GM12878 (cell line): ENCODE results near the gene HHIPL1. TPM values are rescaled to one million over a fixed set of nuclear protein-coding genes. Genes with fewer than 3 reads are reported as not detected.
A peak's percentile ranks its signal among the peaks of the same experiment; 100 is the strongest.

ENCODE experiments used
- ATAC-seq: fragments of 200-7000 bp; cut with Tn5 transposase; 3 replicates; pipeline ENCODE4 v1.9.1; 2020; ENCODE audit warnings: mild to moderate bottlenecking, moderate library complexity
- BruUV-seq: library from RNA; stranded (reverse); fragments of 400-500 nt; replicated peaks from 2 replicates; lab custom pipeline; 2021; lab: Mats Ljungman, UMichigan
- CTCF ChIA-PET: fragments of 300-600 bp; sonication (Branson Sonifier 250); formaldehyde crosslinking; extraction: SDS; loops from one replicate; lab custom pipeline; 2021; ENCODE audit warnings: inconsistent platforms; lab: Yijun Ruan, JAX
- POLR2A ChIA-PET: fragments of 350-600 bp; formaldehyde crosslinking; extraction: SDS; loops from one replicate; lab custom pipeline; 2021; ENCODE audit warnings: inconsistent platforms; lab: Charles Lee
- RAD21 ChIA-PET: fragments of 300-600 bp; sonication (Branson Sonifier 250); formaldehyde crosslinking; loops from one replicate; lab custom pipeline; 2023; ENCODE audit warnings: antibody characterized with exemption; ENCODE audit not compliant: unreplicated experiment; lab: Charles Lee
- SMC1A ChIA-PET: fragments of 300-600 bp; sonication (Branson Sonifier 250); formaldehyde crosslinking; loops from one replicate; lab custom pipeline; 2023; ENCODE audit not compliant: unreplicated experiment, uncharacterized antibody; lab: Charles Lee
- DNase-seq: peaks from one replicate; pipeline ENCODE4 v3.0.0-alpha.2; 2011; ENCODE audit warnings: low read depth, low spot score
- FAIRE-seq: peaks from 3 replicates; lab custom pipeline; 2011; peaks lifted over from hg19 to GRCh38; lab: Jason Lieb, UNC
- H2AFZ ChIP-seq: 2 replicates; pipeline ENCODE4 v1.6.0; 2011; ENCODE audit warnings: low read depth, low read length, control low read depth; ENCODE audit not compliant: control insufficient read depth
- H3K27ac ChIP-seq: 2 replicates; pipeline ENCODE4 v1.5.1; 2011; ENCODE audit warnings: control low read depth; ENCODE audit not compliant: control insufficient read depth, insufficient read depth
- H3K27me3 ChIP-seq, 2 experiments: replicated peaks in 1 of 2; 2 replicates each; pipeline versions ENCODE4 v1.6.0 to v1.6.1; 2011; ENCODE audit warnings: low read length in 1 of 2; ENCODE audit not compliant: control insufficient read depth in 2 of 2, insufficient read depth in 2 of 2
- H3K36me3 ChIP-seq, 2 experiments: 2 replicates each; pipeline ENCODE4 v1.5.1; 2011; ENCODE audit warnings: low read length in 1 of 2; ENCODE audit not compliant: control insufficient read depth in 2 of 2, insufficient read depth in 2 of 2
- H3K4me1 ChIP-seq: 2 replicates; pipeline ENCODE4 v1.6.1; 2011; ENCODE audit warnings: mild to moderate bottlenecking, low read length, moderate library complexity, mixed read lengths; ENCODE audit not compliant: control insufficient read depth, insufficient read depth
- H3K4me2 ChIP-seq: 2 replicates; pipeline ENCODE4 v1.6.0; 2011; ENCODE audit warnings: control low read depth; ENCODE audit not compliant: control insufficient read depth, insufficient read depth
- H3K4me3 ChIP-seq: fragments of 200-600 bp; sonication (generic); 2 replicates; pipeline ENCODE4 v1.5.1; 2016
- H3K79me2 ChIP-seq: 2 replicates; pipeline ENCODE4 v1.6.0; 2011; ENCODE audit warnings: low read length; ENCODE audit not compliant: control insufficient read depth, insufficient read depth
- H3K9ac ChIP-seq: 2 replicates; pipeline ENCODE4 v1.8.0; 2011; ENCODE audit warnings: low read length, control low read depth, mixed read lengths; ENCODE audit not compliant: control insufficient read depth, insufficient read depth
- H3K9me3 ChIP-seq: replicated peaks from 3 replicates; pipeline ENCODE4 v1.5.1; 2011; ENCODE audit warnings: mild to moderate bottlenecking, low read length; ENCODE audit not compliant: control insufficient read depth, insufficient read depth
- H4K20me1 ChIP-seq: 2 replicates; pipeline ENCODE4 v1.6.0; 2011; ENCODE audit not compliant: control insufficient read depth, insufficient read depth
- BRCA1 ChIP-seq: IDR thresholded peaks from 2 replicates; pipeline ENCODE4 v1.6.1; 2011; ENCODE audit warnings: low read depth, low read length, improper control_type of control experiment
- IRF4 ChIP-seq: IDR thresholded peaks from 2 replicates; pipeline ENCODE4 v1.6.1; 2011; ENCODE audit warnings: low read depth, low read length
- KAT2A ChIP-seq: conservative IDR thresholded peaks from 2 replicates; pipeline ENCODE4 v1.6.1; 2011; ENCODE audit warnings: low read depth, low read length; ENCODE audit not compliant: control insufficient read depth
- KLF5 ChIP-seq: fragments of 450-650 bp; IDR thresholded peaks from 2 replicates; pipeline ENCODE4 v1.6.1; 2014; ENCODE audit warnings: mild to moderate bottlenecking; ENCODE audit not compliant: partially characterized antibody
- MTA3 ChIP-seq: IDR thresholded peaks from 2 replicates; pipeline ENCODE4 v1.6.1; 2012; ENCODE audit warnings: low read length, inconsistent platforms, borderline replicate concordance
- SIN3A ChIP-seq: IDR thresholded peaks from 2 replicates; pipeline ENCODE4 v1.6.1; 2012; ENCODE audit warnings: low read depth, low read length, improper control_type of control experiment
- SMC3 ChIP-seq: IDR thresholded peaks from 2 replicates; pipeline ENCODE4 v1.6.1; 2011; ENCODE audit warnings: low read length, improper control_type of control experiment, borderline replicate concordance
- SPI1 ChIP-seq: IDR thresholded peaks from 2 replicates; pipeline ENCODE4 v1.6.1; 2011; ENCODE audit warnings: low read depth, mild to moderate bottlenecking, low read length, moderate library complexity, borderline replicate concordance; ENCODE audit not compliant: insufficient read depth
- SREBF1 ChIP-seq: IDR thresholded peaks from 2 replicates; pipeline ENCODE4 v1.6.1; 2012; ENCODE audit warnings: mild to moderate bottlenecking, low read length
- TCF3 ChIP-seq: IDR thresholded peaks from 2 replicates; pipeline ENCODE4 v1.6.1; 2012; ENCODE audit warnings: low read depth, mild to moderate bottlenecking, low read length, borderline replicate concordance; ENCODE audit not compliant: insufficient read depth
- YBX1 ChIP-seq: fragments of 450-650 bp; IDR thresholded peaks from 2 replicates; pipeline ENCODE4 v1.6.1; 2016; ENCODE audit warnings: antibody characterized with exemption
- ZNF217 ChIP-seq: fragments of 450-650 bp; IDR thresholded peaks from 2 replicates; pipeline ENCODE4 v1.6.1; 2017; ENCODE audit warnings: antibody characterized with exemption, mild to moderate bottlenecking
- ZNF622 ChIP-seq: fragments of 450-650 bp; IDR thresholded peaks from 2 replicates; pipeline ENCODE4 v1.6.1; 2017; ENCODE audit warnings: mild to moderate bottlenecking, inconsistent platforms
- ZZZ3 ChIP-seq: IDR thresholded peaks from 2 replicates; pipeline ENCODE4 v1.6.1; 2011; ENCODE audit warnings: low read depth; ENCODE audit not compliant: control insufficient read depth, insufficient read length
- WGBS: methylation state at CpG from one replicate; pipeline ENCODE4 v1.1.6; 2016; ENCODE audit warnings: low lambda C conversion rate; ENCODE audit not compliant: insufficient replicate concordance, insufficient coverage; ENCODE audit errors: missing lambda C conversion rate; 5-methylcytosine and 5-hydroxymethylcytosine counted together
- in situ Hi-C: fragments of 300-500 bp; cut with MboI; formaldehyde crosslinking; loops from 9 replicates; pipeline ENCODE4 v1.14.3; 2018; ENCODE audit warnings: mixed read lengths
- intact Hi-C: fragments of 100-400 bp; cut with micrococcal nuclease; formaldehyde crosslinking; loops from one replicate; pipeline ENCODE4 v1.14.2; 2022; ENCODE audit not compliant: unreplicated experiment
- polyA plus RNA-seq, 11 experiments: library from polyadenylated mRNA; depleted of rRNA in 4 of 11; unstranded in 6 of 11; stranded (reverse) in 5 of 11; fragments of >200 nt; fragmentation: Nextera tagmentation in 4 of 11; fragmentation: Illumina TruSeq in 1 of 11; extraction: Ambion mirVana in 4 of 11; extraction: Trizol in 1 of 11; gene quantifications; 1 replicate in 1 of 11; 2 replicates in 10 of 11; pipeline versions ENCODE4 v1.2.1 to v1.2.3, GENCODE V29; 2011 to 2016; ENCODE audit warnings: inconsistent platforms in 2 of 11, missing spikeins in 2 of 11, low read depth in 1 of 11
- total RNA-seq, 4 experiments: library from RNA; depleted of rRNA in 3 of 4; stranded (reverse); fragments of >200 nt in 3 of 4; fragmentation: Illumina TruSeq in 1 of 4; extraction: Trizol in 1 of 4; gene quantifications; 2 replicates each; pipeline versions ENCODE4 v1.2.1 to v1.2.3, GENCODE V29; 2013 to 2021
- TF ChIP-seq, protein P1 (sequence below): fragments of 450-650 bp; IDR thresholded peaks from 2 replicates; pipeline ENCODE4 v1.6.1; 2017; ENCODE audit warnings: mild to moderate bottlenecking, moderate library complexity

HHIPL1 gene
- total and polyA plus RNA-seq, 10 of the 15 experiments (the other 5 are each of a cell fraction or from before 2014, with no cell fraction given): 0.09 TPM; not detected in 9

DNA sequence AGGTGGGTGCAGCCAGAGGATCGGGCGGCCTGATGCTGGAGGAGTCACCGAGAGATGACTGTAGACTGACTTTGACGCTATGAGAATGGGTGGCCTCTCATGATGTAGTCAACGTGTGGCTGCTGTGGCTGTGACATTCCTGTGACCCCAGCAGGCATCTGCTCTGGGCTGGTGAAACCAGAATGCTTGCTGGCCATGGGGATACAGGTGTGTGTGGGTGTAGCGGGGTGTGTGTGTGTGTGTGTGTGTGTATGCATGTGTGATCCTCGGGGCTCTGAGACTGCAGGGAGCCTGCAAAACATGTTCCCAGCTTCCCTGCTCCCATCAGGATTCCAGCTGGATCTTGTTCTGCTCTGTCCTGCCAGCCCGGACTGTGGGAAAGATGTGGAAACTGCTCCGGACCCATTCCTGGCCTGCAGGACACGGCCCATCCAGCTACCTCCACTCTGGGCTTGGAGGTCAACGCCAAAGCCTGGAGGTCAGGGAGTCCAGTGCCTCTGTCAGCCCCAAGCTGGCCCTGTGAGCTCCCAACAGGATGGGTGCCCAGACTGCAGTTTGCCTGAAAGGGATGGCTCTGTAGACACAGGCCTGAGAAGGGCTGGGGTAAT, 18.8 kb upstream of the HHIPL1 start (continued):
- TF ChIP-seq MTA3 (no peak), SPI1 (no peak), SIN3A (no peak), TCF3 (0 out of 2 replicates have a peak, but pooled peaks have one; percentile 40)
- TF ChIP-seq, protein P1, sequence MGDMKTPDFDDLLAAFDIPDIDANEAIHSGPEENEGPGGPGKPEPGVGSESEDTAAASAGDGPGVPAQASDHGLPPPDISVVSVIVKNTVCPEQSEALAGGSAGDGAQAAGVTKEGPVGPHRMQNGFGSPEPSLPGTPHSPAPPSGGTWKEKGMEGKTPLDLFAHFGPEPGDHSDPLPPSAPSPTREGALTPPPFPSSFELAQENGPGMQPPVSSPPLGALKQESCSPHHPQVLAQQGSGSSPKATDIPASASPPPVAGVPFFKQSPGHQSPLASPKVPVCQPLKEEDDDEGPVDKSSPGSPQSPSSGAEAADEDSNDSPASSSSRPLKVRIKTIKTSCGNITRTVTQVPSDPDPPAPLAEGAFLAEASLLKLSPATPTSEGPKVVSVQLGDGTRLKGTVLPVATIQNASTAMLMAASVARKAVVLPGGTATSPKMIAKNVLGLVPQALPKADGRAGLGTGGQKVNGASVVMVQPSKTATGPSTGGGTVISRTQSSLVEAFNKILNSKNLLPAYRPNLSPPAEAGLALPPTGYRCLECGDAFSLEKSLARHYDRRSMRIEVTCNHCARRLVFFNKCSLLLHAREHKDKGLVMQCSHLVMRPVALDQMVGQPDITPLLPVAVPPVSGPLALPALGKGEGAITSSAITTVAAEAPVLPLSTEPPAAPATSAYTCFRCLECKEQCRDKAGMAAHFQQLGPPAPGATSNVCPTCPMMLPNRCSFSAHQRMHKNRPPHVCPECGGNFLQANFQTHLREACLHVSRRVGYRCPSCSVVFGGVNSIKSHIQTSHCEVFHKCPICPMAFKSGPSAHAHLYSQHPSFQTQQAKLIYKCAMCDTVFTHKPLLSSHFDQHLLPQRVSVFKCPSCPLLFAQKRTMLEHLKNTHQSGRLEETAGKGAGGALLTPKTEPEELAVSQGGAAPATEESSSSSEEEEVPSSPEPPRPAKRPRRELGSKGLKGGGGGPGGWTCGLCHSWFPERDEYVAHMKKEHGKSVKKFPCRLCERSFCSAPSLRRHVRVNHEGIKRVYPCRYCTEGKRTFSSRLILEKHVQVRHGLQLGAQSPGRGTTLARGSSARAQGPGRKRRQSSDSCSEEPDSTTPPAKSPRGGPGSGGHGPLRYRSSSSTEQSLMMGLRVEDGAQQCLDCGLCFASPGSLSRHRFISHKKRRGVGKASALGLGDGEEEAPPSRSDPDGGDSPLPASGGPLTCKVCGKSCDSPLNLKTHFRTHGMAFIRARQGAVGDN: no peak

DNA sequence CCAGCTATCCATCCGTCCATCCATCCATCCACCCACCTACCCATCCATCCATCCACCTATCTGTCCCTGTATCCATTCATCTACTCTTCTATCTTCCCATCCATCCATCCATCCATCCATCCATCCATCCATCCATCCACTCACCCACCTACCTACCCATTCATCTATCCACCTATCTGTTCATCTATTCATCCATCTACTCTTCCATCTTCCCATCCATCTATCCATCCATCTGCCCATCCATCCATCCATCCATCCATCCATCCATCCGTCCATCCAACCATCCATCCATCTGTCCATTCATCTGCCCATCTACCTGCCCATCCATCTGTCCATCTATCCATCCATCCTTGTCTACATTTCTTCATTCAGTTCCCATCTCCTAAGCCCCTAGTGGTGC, 17.8 kb upstream of the HHIPL1 start:
- ATAC-seq (no peak), FAIRE-seq (no peak), DNase-seq (no peak)
- SMC1A ChIA-PET: no interaction called here
- BruUV-seq: no TSS peak
- RAD21 ChIA-PET: interaction anchor here (1.7 kb wide), 1 partner anchor 33 kb away, joined by 3 read pairs; no protein-coding TSS in a partner anchor
- Histone ChIP-seq H3K79me2 (no peaks in the 10 kb centered on the region), H3K36me3 (no peaks in the 10 kb centered on the region), H3K4me1 (no peaks in the 10 kb centered on the region), H3K27me3 (no peaks in the 10 kb centered on the region; a peak in 2 of 4 replicates), H3K27ac (no peak overlapping the region), H3K4me2 (no peak overlapping the region), H3K9me3 (no peaks in the 10 kb centered on the region), H2AFZ (no peak overlapping the region), H3K9ac (no peak overlapping the region), H3K4me3 (no peak overlapping the region), H4K20me1 (no peaks in the 10 kb centered on the region)
- CTCF ChIA-PET: interaction anchor here (0.6 to 1.7 kb wide), 2 partner anchors 12 to 115 kb away, joined by 3 to 7 read pairs; no protein-coding TSS in a partner anchor
- POLR2A ChIA-PET: no interaction called here
- in situ Hi-C loops: no loop called here
- intact Hi-C loops: no loop called here
- 0% methylated on average over 2 of the region's 2 CpGs for WGBS
- TF ChIP-seq YBX1: no peak
- TF ChIP-seq BRCA1: no peak
- no peak for TF ChIP-seq SREBF1
- no peak for TF ChIP-seq ZNF217
- no peak for TF ChIP-seq IRF4
- no peak for TF ChIP-seq KAT2A
- no peak for TF ChIP-seq ZZZ3
- TF ChIP-seq, protein P1: no peak
- TF ChIP-seq ZNF622: no peak
- TF ChIP-seq SMC3: no peak
- TF ChIP-seq KLF5: no peak
